ENCODE data around the gene MUC5B.
"Not testable (repeated sequence)": the region's sequence is repeated elsewhere in the genome, so short reads cannot be mapped to it uniquely, and the experiment has no call there.

Gene MUC5B

GRCh38 chr11:1254086-1254648, 31.3 kb downstream of the MUC5B start:
- DNase-seq, result no peak

DNA sequence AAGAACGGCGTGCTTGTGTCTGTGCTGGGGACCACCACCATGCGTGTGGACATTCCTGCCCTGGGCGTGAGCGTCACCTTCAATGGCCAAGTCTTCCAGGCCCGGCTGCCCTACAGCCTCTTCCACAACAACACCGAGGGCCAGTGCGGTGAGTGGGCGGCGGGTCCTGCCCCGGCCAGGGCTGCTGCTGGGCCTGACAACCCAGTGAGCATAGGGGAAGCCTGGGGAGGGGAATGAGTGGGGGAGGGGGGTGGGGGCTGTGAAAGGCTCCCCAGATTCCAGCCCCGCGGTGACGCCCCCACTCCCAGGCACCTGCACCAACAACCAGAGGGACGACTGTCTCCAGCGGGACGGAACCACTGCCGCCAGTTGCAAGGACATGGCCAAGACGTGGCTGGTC, 31.9 kb downstream of the MUC5B start:
- DNase-seq, result no peak

GRCh38 chr11:1255151-1255550, 32.3 kb downstream of the MUC5B start:
- no peak for DNase-seq

DNA sequence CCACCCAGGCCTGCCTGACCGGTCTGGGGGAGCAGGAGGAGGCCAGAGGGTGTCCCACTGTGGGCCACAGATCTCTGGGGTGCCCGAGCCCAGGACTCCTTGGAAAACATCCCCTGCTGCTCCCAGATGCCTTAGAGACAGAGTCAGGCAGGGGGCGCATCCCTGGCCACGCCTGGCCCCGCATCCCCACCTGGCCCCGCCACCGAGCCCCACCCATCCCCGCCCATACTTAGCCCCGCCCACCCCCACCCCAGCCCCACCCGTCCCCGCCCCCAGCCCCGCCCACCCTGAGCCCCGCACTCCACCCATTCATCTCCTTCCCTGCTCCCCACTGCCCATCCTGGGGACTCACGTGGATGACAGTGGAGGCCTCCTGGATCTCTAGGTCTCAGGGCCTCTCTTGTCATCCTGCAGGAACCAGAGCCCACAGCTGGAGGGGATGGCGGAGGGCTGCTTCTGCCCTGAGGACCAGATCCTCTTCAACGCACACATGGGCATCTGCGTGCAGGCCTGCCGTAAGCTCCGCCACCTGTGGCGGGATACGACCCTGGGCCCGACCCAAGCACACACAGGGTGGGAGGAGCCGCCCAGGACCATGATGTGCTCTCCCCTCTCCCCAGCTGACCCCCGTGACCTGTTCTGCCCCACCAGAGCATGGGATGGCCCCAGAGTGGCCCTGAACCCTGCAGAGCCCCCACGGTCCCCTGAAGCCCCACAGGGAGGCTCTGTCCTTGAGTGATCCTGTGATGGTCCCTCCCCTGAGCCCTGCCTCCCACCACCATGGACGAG, 33.6 kb downstream of the MUC5B start:
- DNase-seq, result no peak

DNA sequence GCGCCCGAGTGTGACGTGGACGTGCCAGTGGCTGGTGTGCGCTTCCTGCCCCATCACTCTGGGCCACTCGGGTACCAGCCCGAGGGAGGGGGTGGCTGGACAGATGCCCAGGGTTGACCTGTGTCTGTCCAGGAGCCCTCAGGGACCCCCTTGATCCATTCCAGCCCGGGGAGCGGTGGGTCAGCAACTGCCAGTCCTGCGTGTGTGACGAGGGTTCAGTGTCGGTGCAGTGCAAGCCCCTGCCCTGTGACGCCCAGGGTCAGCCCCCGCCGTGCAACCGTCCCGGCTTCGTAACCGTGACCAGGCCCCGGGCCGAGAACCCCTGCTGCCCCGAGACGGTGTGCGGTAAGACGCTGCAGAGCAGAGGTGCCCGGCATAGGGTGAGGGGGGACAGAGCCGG, 34.5 kb downstream of the MUC5B start:
- no peak for DNase-seq

DNA sequence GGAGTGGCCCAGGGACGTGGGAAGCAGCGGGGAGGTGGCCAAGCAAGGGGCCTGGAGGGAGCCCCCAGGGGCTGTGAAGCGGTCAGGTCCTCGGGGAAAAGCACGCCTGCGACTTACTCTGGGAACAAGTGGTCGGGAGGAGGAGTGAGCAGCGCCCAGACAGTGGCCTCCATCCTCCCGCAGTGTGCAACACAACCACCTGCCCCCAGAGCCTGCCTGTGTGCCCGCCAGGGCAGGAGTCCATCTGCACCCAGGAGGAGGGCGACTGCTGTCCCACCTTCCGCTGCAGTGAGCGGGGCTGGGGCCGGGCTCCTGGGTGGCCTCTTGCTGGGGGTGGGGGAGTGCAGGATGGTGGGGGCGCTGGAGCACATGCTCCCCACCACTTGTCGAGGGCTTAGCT, 35.0 kb downstream of the MUC5B start:
- no peak for DNase-seq

DNA sequence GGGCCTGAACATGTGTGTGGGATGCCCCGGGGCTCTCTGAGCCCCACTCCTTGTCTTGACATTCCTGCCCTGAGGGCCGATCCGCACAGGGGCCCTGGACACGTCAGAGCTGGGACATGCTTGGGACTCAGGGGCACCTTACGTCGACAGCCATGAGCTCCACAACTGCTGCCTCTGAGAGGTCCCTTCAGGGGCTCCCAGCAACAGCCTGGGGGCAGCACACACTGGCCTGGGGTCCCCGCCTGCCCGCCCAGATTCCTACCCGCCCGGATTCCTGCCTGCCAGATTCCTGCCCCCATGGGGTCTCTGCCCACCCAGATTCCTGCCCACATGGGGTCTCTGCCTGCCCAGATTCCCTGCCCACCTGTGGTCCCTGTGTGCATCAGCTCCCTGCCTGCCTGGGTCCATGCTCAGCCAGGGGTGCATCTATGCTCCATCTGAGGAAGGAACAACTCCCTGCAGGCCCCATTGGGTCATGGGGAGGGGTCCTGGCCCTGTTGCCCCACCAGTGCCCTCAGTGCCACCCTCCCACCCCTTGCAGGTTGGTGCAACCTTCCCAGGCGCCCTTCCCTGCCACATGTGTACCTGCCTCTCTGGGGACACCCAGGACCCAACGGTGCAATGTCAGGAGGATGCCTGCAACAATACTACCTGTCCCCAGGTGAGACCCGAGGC, 35.7 kb downstream of the MUC5B start:
- DNase-seq, result no peak

- DNase-seq, result no peak
These were observed 36.2 kb downstream of the MUC5B start for GRCh38 chr11:1259076-1259461.

- no peak for DNase-seq
These were observed 36.7 kb downstream of the MUC5B start for GRCh38 chr11:1259561-1259960.

GRCh38 chr11:1260023-1260501, 37.2 kb downstream of the MUC5B start:
- no peak for DNase-seq

DNA sequence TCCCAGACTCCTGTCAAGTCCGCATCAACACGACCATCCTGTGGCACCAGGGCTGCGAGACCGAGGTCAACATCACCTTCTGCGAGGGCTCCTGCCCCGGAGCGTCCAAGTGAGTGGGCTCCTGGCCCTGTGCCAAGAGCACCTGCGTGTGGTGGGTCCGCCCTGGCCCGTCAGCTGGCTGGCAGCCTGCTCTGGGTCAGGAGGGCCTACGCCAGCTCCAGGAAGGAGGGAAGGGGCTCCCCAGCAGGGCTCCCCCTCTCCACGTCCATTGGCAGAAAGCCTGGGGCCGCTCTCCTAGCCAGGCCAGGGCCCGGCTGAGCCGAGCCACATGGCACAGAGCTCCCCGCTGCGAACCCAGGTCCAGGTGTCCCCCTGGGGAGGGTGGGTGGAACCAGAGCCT, 37.8 kb downstream of the MUC5B start:
- DNase-seq, result no peak

DNA sequence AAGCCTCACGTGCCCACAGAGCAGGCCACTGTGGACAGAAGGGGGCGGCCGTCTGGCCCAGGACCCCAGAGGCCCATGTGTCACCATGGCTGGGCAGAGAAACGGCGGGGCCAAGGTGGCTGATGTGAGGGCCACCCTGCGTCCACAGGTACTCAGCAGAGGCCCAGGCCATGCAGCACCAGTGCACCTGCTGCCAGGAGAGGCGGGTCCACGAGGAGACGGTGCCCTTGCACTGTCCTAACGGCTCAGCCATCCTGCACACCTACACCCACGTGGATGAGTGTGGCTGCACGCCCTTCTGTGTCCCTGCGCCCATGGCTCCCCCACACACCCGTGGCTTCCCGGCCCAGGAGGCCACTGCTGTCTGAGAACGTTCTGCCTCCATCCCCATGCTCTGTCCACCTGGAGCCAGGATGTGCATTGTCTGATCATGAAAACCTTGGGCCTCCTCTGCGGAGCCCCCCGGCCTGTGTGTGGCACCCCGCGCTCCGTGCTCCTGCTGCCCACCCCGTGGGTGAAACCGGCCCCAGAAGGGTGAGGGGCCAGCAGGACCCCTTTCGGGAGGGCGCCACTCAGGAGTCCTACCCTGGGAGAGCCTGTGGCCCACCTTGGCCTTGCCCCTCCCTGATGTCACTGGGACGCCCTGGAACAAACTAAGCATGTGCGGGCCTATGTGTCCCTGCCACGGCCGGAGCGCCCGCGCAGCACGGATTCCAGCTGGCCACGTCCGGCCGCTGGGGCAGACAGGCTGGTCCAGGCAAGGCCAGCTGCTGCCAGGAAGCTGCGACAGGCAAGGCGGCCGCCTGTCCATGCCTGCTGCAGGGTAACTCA, 38.6 kb downstream of the MUC5B start:
- no peak for DNase-seq

DNA sequence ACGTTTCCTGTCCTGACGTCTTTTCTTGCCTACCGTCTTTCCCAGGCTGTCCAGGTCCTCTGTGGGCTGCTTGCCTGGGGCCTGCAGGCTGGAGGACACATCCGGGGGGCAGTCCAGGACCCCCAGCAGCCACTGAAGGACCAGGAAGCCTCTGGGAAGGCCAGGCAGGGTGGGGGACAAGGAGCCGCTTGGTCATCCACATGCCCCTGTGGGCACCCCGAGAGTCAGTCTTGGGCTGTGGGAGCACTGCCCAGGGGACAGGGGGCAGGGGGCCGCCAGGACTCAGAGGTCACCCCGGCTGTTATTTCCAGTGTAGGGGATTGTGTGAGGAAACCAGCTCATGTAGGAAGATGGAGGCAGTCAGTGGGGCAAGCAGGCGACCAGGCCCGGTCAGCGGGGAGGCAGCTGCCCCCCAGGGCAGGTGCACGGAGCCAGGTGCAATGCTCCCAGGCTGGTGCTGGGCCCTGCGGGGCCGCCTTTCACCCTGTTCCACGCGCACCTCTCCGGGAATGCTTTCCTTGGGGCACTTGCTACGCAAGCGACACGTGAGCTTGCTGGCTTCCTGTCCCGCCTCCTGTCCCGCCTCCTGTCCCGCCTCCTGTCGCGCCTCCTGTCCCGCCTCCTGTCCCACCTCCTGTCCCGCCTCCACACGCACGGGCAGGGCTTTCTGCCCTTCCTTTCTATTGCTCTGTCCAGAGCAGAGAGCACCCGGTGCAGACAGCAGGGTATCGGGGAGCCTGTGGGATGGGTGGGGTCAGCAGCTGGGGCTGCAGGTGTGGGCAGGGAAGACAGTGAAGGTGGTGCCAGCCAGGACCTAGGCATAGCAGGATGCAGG, 39.5 kb downstream of the MUC5B start:
- DNase-seq, result peak; percentile 8

DNA sequence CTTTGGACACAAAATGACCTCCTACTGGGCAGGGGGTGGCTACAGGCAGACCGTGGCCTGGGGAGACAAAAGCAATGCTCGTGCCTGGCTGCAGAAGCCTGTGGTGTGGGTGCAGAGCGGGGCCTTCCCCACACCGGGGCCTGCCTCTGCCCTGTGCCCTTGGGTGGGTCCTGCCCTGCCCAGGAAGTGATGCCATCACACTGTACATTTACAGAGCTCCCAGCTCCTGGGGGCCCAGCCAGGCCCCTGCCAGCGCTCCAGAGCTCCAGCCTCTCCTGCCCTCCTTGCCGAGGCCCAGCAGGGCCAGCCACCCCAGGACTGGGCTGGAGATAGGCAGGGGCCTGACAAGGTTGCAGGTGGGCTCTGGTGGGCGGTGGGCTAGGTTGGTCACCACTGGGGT, 40.1 kb downstream of the MUC5B start:
- DNase-seq, result no peak

GRCh38 chr11:1264444-1264843, 41.6 kb downstream of the MUC5B start:
- DNase-seq, result not testable (repeated sequence)

DNA sequence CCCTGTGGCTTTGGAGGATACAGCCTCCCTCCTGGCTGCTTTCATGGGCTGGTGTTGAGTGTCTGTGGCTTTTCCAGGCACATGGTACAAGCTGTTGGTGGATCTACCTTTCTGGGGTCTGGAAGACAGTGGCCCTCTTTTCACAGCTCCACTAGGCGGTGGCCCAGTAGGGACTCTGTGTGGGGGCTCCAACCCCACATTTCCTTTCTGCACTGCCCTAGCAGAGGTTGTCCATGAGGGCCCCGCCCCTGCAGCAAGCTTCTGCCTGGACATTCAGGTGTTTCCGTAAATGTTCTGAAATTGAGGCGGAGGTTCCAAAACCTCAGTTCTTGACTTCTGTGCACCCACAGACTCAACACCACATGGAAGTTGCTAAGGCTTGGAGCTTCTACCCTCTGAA, 42.6 kb downstream of the MUC5B start:
- not testable (repeated sequence) for DNase-seq

- DNase-seq, result not testable (repeated sequence)
These were observed 44.1 kb downstream of the MUC5B start for GRCh38 chr11:1266976-1267375.

GRCh38 chr11:1267441-1268100, 44.7 kb downstream of the MUC5B start:
- no peak for DNase-seq

DNA sequence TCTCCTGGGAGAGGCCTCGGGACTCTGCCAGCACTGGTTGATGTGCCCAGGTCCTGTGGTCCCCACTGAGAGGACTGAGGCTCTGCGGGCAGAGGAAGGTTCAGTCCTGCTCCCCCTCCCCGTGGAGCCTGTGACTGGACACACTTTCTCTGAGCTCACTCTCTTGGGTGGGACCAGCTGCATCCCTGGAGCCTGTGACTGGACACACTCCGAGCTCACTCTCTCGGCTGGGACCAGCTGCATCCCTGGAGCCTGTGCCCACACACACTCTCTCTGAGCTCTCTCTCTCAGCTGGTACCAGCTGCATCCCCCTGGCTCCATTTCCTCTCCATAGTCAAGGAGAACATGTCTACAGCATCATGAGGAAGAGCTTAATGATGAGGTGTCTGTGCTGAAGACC, 47.1 kb downstream of the MUC5B start:
- no peak for DNase-seq

DNA sequence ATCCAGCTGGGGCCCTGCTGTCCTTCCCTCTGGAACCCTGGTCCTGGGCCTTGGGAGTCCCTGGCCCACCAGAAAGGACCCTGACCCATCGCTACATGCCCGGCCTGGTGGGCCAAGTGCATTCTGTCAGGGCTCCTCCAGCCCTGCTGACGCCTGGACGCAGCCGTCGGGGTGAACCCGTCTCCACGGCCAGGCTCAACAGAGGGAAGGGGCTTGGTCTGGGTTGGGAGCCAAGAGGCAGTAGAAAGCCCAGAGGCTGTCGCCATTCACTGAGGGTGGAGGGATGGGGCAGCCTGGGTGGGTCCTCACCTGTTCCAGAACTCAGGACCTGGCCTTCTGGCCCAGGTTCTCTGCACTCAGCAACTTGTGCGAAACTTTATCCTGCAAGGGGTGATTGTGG, 47.6 kb downstream of the MUC5B start:
- DNase-seq, result no peak

- no peak for DNase-seq
These were observed 48.1 kb downstream of the MUC5B start for GRCh38 chr11:1271002-1271401.

DNA sequence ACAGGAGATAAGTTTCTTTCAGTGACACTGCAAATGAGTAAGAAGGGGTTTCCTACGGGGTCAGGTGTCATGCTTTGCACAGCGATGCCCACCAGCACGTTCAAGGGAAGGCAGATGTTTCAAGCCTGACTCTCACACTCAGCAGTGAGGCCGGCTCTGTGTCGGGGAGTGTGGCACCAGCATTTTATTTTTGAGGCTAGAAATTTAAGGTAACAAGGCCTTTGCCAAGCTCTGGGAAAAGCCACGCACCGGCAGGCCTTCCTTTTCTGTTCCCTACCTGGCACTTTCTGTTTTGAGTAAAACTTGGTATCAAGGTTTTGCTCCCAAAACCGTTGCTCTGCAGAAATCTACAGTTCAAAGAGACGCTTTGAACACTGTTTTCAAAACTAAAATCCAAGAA, 48.5 kb downstream of the MUC5B start:
- DNase-seq, result no peak

Measured in SHP77 treated with DMSO at 0.1 percent for 48 hours (cell line).